H1 (cell line): ENCODE results near the gene SPIRE1. TPM values are rescaled to one million over a fixed set of nuclear protein-coding genes. Genes with fewer than 3 reads are reported as not detected.

ENCODE experiments used
- CTCF ChIA-PET: fragments of 300-600 bp; sonication (Branson Sonifier 250); formaldehyde crosslinking; loops from one replicate; lab custom pipeline; 2021; ENCODE audit not compliant: partially characterized antibody; lab: Charles Lee
- POLR2A ChIA-PET: fragments of 300-600 bp; sonication (Branson Sonifier 250); formaldehyde crosslinking; loops from one replicate; lab custom pipeline; 2021; ENCODE audit warnings: inconsistent platforms; ENCODE audit not compliant: partially characterized antibody; lab: Charles Lee
- DNase-seq, 2 experiments: peaks; one replicate each; pipeline versions ENCODE4 v3.0.0 to v3.0.0-alpha.2; 2010 to 2022; ENCODE audit warnings: low spot score in 2 of 2, low read depth in 1 of 2, mixed read lengths in 1 of 2
- FAIRE-seq: peaks from 2 replicates; lab custom pipeline; 2011; peaks lifted over from hg19 to GRCh38; lab: Jason Lieb, UNC
- H2AFZ ChIP-seq: 2 replicates; pipeline ENCODE4 v1.8.1; 2012; ENCODE audit warnings: low read length, inconsistent platforms
- H2AK5ac ChIP-seq: 2 replicates; pipeline ENCODE4 v1.6.1; 2013; ENCODE audit warnings: low read depth, low read length
- H2BK120ac ChIP-seq: replicated peaks from 2 replicates; pipeline ENCODE3; 2013; ENCODE audit warnings: low read depth, low read length, inconsistent platforms
- H2BK12ac ChIP-seq: 2 replicates; pipeline ENCODE4 v1.6.1; 2013; ENCODE audit warnings: low read depth, low read length
- H2BK15ac ChIP-seq: 2 replicates; pipeline ENCODE4 v1.6.1; 2013; ENCODE audit warnings: low read length
- H2BK20ac ChIP-seq: 2 replicates; pipeline ENCODE4 v1.6.1; 2013; ENCODE audit warnings: low read length
- H2BK5ac ChIP-seq: 2 replicates; pipeline ENCODE4 v1.6.1; 2013; ENCODE audit warnings: low read depth, low read length
- H3K14ac ChIP-seq: 2 replicates; pipeline ENCODE4 v1.6.1; 2013; ENCODE audit warnings: inconsistent platforms; ENCODE audit not compliant: insufficient read length
- H3K18ac ChIP-seq: 2 replicates; pipeline ENCODE4 v1.6.1; 2013; ENCODE audit warnings: low read length; ENCODE audit errors: extremely low read depth
- H3K23ac ChIP-seq: 2 replicates; pipeline ENCODE4 v1.6.1; 2013; ENCODE audit warnings: inconsistent platforms; ENCODE audit not compliant: insufficient read length
- H3K23me2 ChIP-seq: 2 replicates; pipeline ENCODE4 v1.6.1; 2013; ENCODE audit warnings: low read depth, low read length
- H3K27ac ChIP-seq: 2 replicates; pipeline ENCODE4 v1.6.1; 2011; ENCODE audit warnings: low read depth, low read length, inconsistent platforms
- H3K27me3 ChIP-seq, 4 experiments: replicated peaks in 1 of 4; 1 replicate in 1 of 4; 2 replicates in 3 of 4; pipeline versions ENCODE4 v1.6.1 to v1.8.1; 2011 to 2013; ENCODE audit warnings: low read length in 3 of 4, mild to moderate bottlenecking in 3 of 4, inconsistent platforms in 2 of 4, mixed read lengths in 2 of 4, moderate library complexity in 1 of 4; ENCODE audit not compliant: control insufficient read depth in 3 of 4, insufficient read depth in 3 of 4; ENCODE audit errors: extremely low read depth in 1 of 4
- H3K36me3 ChIP-seq, 4 experiments: 2 replicates each; pipeline versions ENCODE4 v1.6.1 to v1.8.1; 2011 to 2013; ENCODE audit warnings: mild to moderate bottlenecking in 4 of 4, low read length in 3 of 4, moderate library complexity in 2 of 4, control low read depth in 1 of 4, inconsistent platforms in 1 of 4; ENCODE audit not compliant: insufficient read depth in 4 of 4, control insufficient read depth in 2 of 4
- H3K4ac ChIP-seq: replicated peaks from 2 replicates; pipeline ENCODE3; 2013; ENCODE audit warnings: low read length, low read depth, mixed read lengths, inconsistent platforms; ENCODE audit not compliant: insufficient read length
- H3K4me1 ChIP-seq, 4 experiments: replicated peaks in 1 of 4; 1 replicate in 1 of 4; 2 replicates in 3 of 4; pipeline versions ENCODE4 v1.6.1 to v1.8.1; 2011 to 2013; ENCODE audit warnings: low read length in 3 of 4, inconsistent platforms in 2 of 4, mixed read lengths in 1 of 4; ENCODE audit not compliant: insufficient read depth in 4 of 4, control insufficient read depth in 3 of 4
- H3K4me2 ChIP-seq, 2 experiments: 2 replicates each; pipeline versions ENCODE4 v1.6.1 to v1.8.1; 2011 to 2013; ENCODE audit warnings: low read depth in 2 of 2, low read length in 2 of 2, control low read depth in 1 of 2, inconsistent platforms in 1 of 2, mild to moderate bottlenecking in 1 of 2; ENCODE audit not compliant: insufficient read depth in 1 of 2
- H3K4me3 ChIP-seq, 4 experiments: fragments of 200-600, 300-600 bp in 1 of 4; sonication (generic), shearing (Covaris generic), sonication (Bioruptor Twin) in 1 of 4; 2 replicates each; pipeline versions ENCODE4 v1.5.1 to v1.8.1; 2011 to 2016; ENCODE audit warnings: low read length in 4 of 4, low read depth in 3 of 4, control low read depth in 2 of 4, inconsistent platforms in 2 of 4, mild to moderate bottlenecking in 2 of 4, mixed read lengths in 1 of 4, moderate library complexity in 1 of 4; ENCODE audit not compliant: insufficient read depth in 2 of 4; ENCODE audit errors: extremely low read depth in 1 of 4
- H3K56ac ChIP-seq: replicated peaks from 2 replicates; pipeline ENCODE3; 2013; ENCODE audit warnings: low read depth, mild to moderate bottlenecking, mixed read lengths, low read length, inconsistent platforms; ENCODE audit not compliant: insufficient read length
- H3K79me1 ChIP-seq: 2 replicates; pipeline ENCODE4 v1.6.1; 2013; ENCODE audit warnings: low read depth, low read length, control low read depth
- H3K79me2 ChIP-seq, 2 experiments: 2 replicates each; pipeline versions ENCODE4 v1.6.1 to v1.8.1; 2012 to 2013; ENCODE audit warnings: low read length in 2 of 2, mild to moderate bottlenecking in 2 of 2, inconsistent platforms in 1 of 2; ENCODE audit not compliant: insufficient read depth in 2 of 2, control insufficient read depth in 1 of 2
- H3K9ac ChIP-seq, 4 experiments: replicated peaks in 1 of 4; 1 replicate in 1 of 4; 2 replicates in 3 of 4; pipeline versions ENCODE4 v1.6.1 to v1.8.1; 2011 to 2013; ENCODE audit warnings: low read depth in 3 of 4, low read length in 3 of 4, control low read depth in 2 of 4, mild to moderate bottlenecking in 2 of 4, moderate library complexity in 2 of 4, inconsistent platforms in 1 of 4; ENCODE audit errors: extremely low read depth in 1 of 4
- H3K9me3 ChIP-seq, 2 experiments: 2 replicates each; pipeline versions ENCODE4 v1.6.1 to v1.8.1; 2012 to 2013; ENCODE audit warnings: mild to moderate bottlenecking in 2 of 2, moderate library complexity in 2 of 2, control low read depth in 1 of 2, inconsistent platforms in 1 of 2, low read depth in 1 of 2, low read length in 1 of 2, mixed read lengths in 1 of 2; ENCODE audit not compliant: insufficient read depth in 2 of 2
- H4K20me1 ChIP-seq, 2 experiments: replicated peaks in 1 of 2; 2 replicates each; pipeline versions ENCODE3 to v1.8.1; 2011 to 2013; ENCODE audit warnings: inconsistent platforms in 2 of 2, low read length in 2 of 2, mild to moderate bottlenecking in 1 of 2; ENCODE audit not compliant: insufficient read depth in 2 of 2, control insufficient read depth in 1 of 2
- H4K5ac ChIP-seq: 2 replicates; pipeline ENCODE4 v1.6.1; 2013; ENCODE audit warnings: low read length, low read depth, mixed read lengths, inconsistent platforms; ENCODE audit not compliant: insufficient read length
- H4K8ac ChIP-seq: 2 replicates; pipeline ENCODE4 v1.8.0; 2013; ENCODE audit warnings: mild to moderate bottlenecking, moderate library complexity, low read length, inconsistent platforms; ENCODE audit not compliant: insufficient read depth; ENCODE audit errors: extremely low read depth
- H4K91ac ChIP-seq: replicated peaks from 2 replicates; pipeline ENCODE3; 2013; ENCODE audit warnings: low read length, mixed read lengths, inconsistent platforms; ENCODE audit not compliant: insufficient read length
- CREB1 ChIP-seq: IDR thresholded peaks from 2 replicates; pipeline ENCODE4 v1.6.1; 2012; ENCODE audit warnings: inconsistent platforms
- HDAC6 ChIP-seq: IDR thresholded peaks from one replicate; pipeline ENCODE4 v1.7.1; 2012; ENCODE audit warnings: low read depth, mild to moderate bottlenecking, inconsistent platforms, low read length, moderate library complexity
- KDM5A ChIP-seq: fragments of 200-600 bp; IDR thresholded peaks from 2 replicates; pipeline ENCODE4 v1.7.1; 2012; ENCODE audit warnings: mild to moderate bottlenecking, low read length, inconsistent platforms, mixed read lengths
- PHF8 ChIP-seq: fragments of 200-600 bp; sonication (generic); conservative IDR thresholded peaks from 2 replicates; pipeline ENCODE4 v1.7.1; 2012; ENCODE audit warnings: low read depth, mild to moderate bottlenecking, inconsistent platforms, low read length, moderate library complexity
- RBBP5 ChIP-seq: IDR thresholded peaks from 2 replicates; pipeline ENCODE4 v1.7.1; 2012; ENCODE audit warnings: low read depth, mild to moderate bottlenecking, inconsistent platforms, low read length, moderate library complexity, borderline replicate concordance
- SP4 ChIP-seq: IDR thresholded peaks from 2 replicates; pipeline ENCODE4 v1.6.1; 2012; ENCODE audit warnings: low read length, inconsistent platforms
- TAF7 ChIP-seq: optimal IDR thresholded peaks from 2 replicates; pipeline ENCODE3; 2011; ENCODE audit warnings: low read depth, mild to moderate bottlenecking, inconsistent platforms, low read length, moderate library complexity, borderline replicate concordance
- WGBS, 2 experiments: shearing (Covaris generic) in 1 of 2; methylation state at CpG; one replicate each; pipeline versions ENCODE4 v1.1.6 to v1.1.7; 2013 to 2015; ENCODE audit warnings: low lambda C conversion rate in 2 of 2, mixed read lengths in 2 of 2, inconsistent platforms in 1 of 2, low coverage in 1 of 2, missing lambda C conversion rate in 1 of 2; ENCODE audit not compliant: insufficient replicate concordance in 2 of 2, insufficient coverage in 1 of 2, insufficient read length in 1 of 2; ENCODE audit errors: extremely low coverage in 1 of 2, missing lambda C conversion rate in 1 of 2; 5-methylcytosine and 5-hydroxymethylcytosine counted together
- polyA plus RNA-seq, 7 experiments: library from polyadenylated mRNA; depleted of rRNA in 3 of 7; stranded (reverse) in 5 of 7; unstranded in 2 of 7; fragments of >200 nt in 5 of 7; fragments of 200-250 nt in 2 of 7; gene quantifications; 1 replicate in 5 of 7; 2 replicates in 1 of 7; 4 replicates in 1 of 7; pipeline versions ENCODE4 v1.2.1 to v1.2.3, GENCODE V29; 2011 to 2013; ENCODE audit warnings: missing spikeins in 2 of 7, mixed read lengths in 2 of 7
- total RNA-seq: library from RNA; stranded (reverse); fragmentation: NEBNext Ultra II Directional; extraction: Animal tissue kit (Norgen Biotek cat#: 25700); gene quantifications from 2 replicates; pipeline ENCODE4 v1.2.1, GENCODE V29; 2021

SPIRE1 gene
- total and polyA plus RNA-seq, 2 of the 8 experiments (the other 6 are each of a cell fraction or from before 2014, with no cell fraction given), result 6.0 to 21.5 TPM

DNA sequence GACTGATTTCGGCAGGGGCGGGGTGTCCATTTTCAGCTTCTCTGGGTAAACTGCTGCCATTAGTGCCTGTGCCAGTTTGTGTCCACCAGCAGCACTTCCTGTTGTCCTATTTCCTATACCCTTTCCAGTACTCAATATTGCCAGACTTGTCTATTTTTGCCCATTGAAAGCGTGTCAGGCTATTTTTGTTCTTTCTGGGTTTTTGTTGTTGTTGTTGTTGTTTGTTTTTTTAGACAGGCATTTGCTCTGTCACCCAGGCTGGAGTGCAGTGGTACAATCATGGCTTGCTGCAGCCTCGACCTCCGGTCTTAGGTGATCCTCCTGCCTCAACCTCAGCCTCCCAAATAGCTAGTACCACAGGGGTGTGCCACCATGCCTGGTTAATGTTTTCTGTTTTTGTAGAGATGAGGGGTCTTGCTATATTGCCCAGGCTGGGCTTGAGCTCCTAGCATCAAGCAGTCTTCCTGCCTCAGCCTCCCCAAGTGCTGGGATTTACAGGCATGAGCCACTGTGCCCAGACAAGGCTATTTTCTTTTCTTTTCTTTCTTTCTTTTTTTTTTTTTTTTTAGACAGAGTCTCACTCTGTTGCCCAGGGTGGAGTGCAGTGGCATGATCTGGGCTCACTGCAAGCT lies 241.7 kb downstream of the SPIRE1 start:
- H3K18ac ChIP-seq, result no peak overlapping the region; the same call in 1 of the 2 replicates
- H3K9ac ChIP-seq, result no peak overlapping the region
- H3K23ac ChIP-seq, result no peak overlapping the region
- H2AK5ac ChIP-seq, result no peak overlapping the region
- 95% methylated on average over 5 of the region's 5 CpGs; no CpG with 5 or more reads in 1 of the 2 experiments for WGBS, 2 experiments
- no peak overlapping the region for H4K5ac ChIP-seq
- H3K27me3 ChIP-seq, result no peaks in the 10 kb centered on the region
- H2BK15ac ChIP-seq, result peak overlapping the region; percentile 29; the same call in 1 of the 2 replicates
- TF ChIP-seq CREB1 (no peak), HDAC6 (no peak), TAF7 (no peak), PHF8 (no peak), KDM5A (no peak), RBBP5 (no peak), SP4 (no peak)
- H2BK20ac ChIP-seq, result peak overlapping the region; percentile 21; the same call in 1 of the 2 replicates
- no peak for FAIRE-seq
- H3K23me2 ChIP-seq, result peaks cover 5% of the 10 kb centered on the region; the same call in 1 of the 2 replicates
- H4K8ac ChIP-seq, result no peak overlapping the region
- no peaks in the 10 kb centered on the region; a peak in 1 of 4 replicates for H3K79me2 ChIP-seq
- no peak overlapping the region for H2AFZ ChIP-seq
- H3K56ac ChIP-seq, result no peak overlapping the region
- H3K27ac ChIP-seq, result no peak overlapping the region; the same call in 1 of the 2 replicates
- H3K9me3 ChIP-seq, result no peaks in the 10 kb centered on the region
- no peak overlapping the region for H3K4me2 ChIP-seq
- H2BK5ac ChIP-seq, result no peak overlapping the region
- no peak overlapping the region for H3K4me3 ChIP-seq
- H3K4ac ChIP-seq, result no peak overlapping the region
- no peak overlapping the region for H2BK12ac ChIP-seq
- peaks cover 0 to 2% (median 0%) of the 10 kb centered on the region in 4 experiments; a peak in 1 of 8 replicates for H3K36me3 ChIP-seq
- H4K20me1 ChIP-seq, result no peaks in the 10 kb centered on the region
- no peak overlapping the region for H4K91ac ChIP-seq
- no peak for DNase-seq
- ChIA-PET CTCF (interaction anchor here (1.0 to 2.3 kb wide), 3 partner anchors 12 to 243 kb away, joined by 3 to 10 read pairs (median 4); no protein-coding TSS in a partner anchor), POLR2A (interaction anchor here (1.3 kb wide), 1 partner anchor 10 kb away, joined by 3 read pairs; no protein-coding TSS in a partner anchor)
- no peak overlapping the region for H2BK120ac ChIP-seq
- peaks cover 0 to 13% (median 5%) of the 10 kb centered on the region in 4 experiments; a peak in 4 of 7 replicates for H3K4me1 ChIP-seq
- H3K14ac ChIP-seq, result no peak overlapping the region
- H3K79me1 ChIP-seq, result 0 out of 2 replicates have a peak, but pooled peaks cover 2% of the 10 kb centered on the region
